Right hindlimb (tissue), 1 donor: ENCODE measurements around the gene DDI1.
"Not testable (repeated sequence)": the region's sequence is repeated elsewhere in the genome, so short reads cannot be mapped to it uniquely, and the experiment has no call there.

Source experiments
- DNase-seq: peaks from one replicate; pipeline ENCODE4 v3.0.0-alpha.2; 2018

The DDI1 gene

DNA sequence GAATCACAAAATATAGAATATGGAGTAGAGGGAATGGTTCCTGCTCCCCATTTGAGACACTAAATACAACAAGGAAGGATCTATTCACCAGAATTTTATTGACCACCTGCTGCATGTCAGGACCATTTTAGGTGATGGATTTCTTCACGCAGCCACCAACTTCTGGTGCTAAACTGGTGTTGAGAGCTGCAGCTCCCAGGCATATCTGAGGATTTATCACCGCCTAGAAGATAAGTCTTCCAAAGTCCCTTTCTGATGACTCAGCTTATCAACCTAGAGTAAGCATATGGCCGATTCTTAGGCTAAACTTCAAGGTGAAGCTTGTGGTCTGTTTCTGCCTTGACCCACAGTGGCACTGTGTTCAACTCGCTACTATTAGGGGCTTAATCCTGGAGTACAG is 6.7 kb downstream of the DDI1 start:
- DNase-seq = no peak

DNA sequence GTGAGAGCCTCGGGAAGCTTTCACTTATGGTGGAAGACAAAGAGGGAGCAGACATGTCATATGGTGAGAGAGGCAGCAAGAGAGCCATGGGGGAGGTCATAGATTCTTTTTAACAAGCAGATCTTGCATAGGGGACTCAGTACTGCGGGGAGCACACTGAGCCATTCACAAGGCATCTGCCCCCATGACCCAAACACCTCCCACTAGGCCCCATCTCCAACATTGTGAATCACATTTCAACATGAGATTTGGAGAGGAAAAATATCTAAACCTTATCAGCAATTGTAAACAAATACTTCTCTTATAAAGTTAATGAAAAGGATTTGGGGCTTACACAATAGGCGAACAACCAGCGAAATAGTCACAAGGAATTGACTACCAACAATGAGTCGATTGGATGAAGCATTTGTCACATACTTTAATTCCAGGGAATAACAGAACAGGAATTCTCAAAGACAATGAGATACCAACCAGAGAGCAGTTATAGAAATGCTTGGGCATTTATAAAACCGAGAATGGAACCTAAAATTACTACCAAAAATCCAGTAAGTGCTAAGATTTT is 7.3 kb downstream of the DDI1 start:
- DNase-seq = no peak

DNA sequence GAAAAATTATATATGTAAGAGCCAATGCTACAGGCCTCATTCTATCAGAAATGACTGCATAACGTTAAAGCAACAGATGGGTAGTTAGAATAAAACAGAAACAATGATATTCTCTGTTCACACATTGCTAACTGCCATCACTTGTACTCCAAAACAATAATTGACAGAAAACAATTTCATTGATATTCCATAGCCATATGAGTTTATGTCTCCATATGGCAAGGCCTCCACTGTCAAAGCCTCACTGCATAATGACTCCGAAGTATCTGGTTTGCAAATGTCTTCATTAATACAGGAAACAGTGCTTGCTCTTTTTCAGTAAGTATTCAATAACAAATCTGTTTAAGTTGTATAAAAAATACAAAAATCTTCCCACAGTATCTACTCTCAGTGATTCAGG is 9.9 kb downstream of the DDI1 start:
- DNase-seq = no peak

DNA sequence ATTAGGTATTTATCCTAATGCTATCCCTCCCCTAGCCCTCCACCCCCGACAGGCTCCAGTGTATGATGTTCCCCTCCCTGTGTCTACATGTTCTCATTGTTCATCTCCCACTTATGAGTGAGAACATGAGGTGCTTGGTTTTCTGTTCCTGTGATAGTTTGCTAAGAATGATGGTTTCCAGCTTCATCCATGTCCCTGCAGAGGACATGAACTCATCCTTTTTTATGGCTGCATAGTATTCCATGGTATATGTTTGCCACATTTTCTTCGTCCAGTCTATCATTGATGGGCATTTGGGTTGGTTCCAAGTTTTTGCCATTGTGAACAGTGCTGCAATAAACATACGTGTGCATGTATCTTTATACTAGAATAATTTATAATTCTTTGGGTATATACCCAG is 10.4 kb downstream of the DDI1 start:
- DNase-seq = not testable (repeated sequence)

DNA sequence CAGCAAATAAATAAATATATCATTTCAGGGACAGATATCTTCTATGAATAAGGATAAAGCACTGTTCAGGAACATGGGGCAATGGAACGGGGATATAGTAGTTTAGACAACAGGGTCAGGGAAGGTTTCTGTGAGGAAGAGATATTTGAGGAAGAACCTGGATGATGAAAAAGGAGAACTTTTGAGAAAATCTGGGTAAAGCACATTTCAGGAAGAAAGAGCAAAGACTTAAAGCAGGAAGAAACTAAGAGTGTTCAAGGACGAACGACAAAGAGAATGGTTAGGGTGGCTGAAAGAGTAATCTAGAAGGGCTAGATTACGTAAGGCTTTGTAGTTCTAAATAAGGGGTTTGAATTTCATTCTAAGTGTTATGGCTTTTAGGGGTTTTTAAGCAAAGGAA is 12.7 kb downstream of the DDI1 start:
- DNase-seq = no peak

DNA sequence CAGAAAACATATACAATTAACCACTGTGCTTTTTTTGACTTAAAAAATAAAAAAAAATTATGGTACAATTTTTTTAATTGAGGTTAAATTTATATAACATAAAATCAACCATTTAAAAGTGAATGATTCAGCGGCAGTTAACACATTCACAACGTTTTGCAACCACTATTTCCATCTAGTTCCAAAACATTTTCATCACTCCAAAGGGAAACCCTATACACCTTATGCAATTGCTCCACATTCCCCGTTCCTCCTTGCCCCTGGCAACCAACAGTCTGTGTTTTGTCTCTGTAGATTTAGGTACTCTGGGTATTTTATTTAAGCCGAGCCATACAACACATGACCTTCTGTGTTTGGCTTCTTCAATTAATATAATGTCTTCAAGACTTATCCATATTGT is 15.3 kb downstream of the DDI1 start:
- no peak for DNase-seq

DNA sequence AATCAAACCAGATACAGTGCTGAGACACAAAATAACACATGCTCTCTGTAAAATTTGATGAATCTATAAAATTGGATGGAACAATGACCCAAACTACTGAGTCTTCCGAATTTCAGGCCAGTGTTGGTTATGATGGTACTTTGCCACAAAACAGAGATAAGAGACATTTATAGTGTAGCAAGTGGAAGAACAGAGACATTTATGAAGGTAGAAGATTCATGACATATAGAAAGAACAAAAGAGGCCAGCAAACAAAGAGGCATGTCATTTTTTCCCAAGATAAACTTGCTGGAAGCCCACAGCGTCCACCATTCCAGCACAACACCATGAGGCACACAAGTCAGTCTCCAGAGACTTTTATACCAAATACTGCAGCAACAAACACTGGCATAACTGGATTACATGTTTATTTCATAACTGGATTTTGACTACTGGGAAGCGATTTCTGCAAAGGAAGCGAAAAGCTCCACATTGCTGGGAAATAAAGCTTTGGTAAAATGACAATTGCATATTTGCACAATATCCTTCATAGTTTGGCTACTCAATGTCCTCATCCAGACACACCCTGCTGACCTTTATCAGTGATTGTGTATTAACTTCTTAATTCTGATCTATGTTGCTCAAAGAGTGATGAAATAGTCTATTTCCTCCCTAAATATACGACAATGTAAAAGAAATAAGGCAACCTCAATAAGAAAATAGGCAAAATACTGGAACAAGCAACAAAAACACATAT is 17.5 kb downstream of the DDI1 start:
- no peak for DNase-seq

DNA sequence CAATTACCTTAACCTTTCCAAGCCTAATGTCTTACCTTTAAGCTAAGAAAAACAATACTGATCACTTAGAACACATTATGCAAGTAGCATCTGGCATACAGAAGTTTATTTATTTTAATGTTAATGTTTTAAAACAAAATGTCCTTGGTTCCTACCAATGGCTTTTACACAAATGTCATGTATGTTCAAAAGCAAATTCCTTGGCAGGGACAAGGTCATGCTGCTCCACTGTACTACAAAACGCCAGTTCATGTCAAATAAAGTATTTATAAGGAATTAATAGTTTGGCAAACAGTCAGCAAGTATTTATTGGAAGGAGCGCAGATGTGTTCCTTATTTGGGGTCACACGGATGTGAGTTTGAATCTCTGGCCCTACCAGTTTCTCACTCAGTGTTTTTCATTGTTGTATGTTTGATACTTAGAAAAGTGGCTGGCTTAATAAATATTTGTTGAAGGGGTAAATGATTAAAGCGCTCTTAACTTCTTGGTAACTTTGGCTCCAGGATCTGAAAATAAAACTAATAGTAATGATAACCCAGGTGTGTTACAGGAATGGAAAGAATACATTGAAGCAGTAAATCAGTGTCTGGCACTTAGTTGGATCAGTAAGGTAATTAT is 18.6 kb downstream of the DDI1 start:
- DNase-seq = no peak

DNA sequence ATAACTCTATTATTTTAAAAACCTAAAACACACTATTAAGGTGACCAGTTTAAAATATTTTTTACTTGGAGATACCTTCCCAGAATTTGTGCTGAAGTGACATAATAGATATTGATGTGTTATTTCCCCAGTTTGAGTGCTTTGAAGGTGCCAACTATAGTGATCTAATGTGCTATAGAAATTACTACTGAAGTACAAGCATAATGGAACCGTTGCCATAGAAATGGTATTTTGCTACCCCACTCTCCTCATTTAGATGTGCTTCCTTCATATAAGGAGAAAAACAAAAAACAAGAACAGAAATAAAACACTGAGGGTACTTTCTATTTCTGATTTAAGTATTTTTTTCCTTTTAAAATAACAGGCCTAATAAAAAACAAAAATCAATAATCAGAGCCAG is 19.2 kb downstream of the DDI1 start:
- no peak for DNase-seq

DNA sequence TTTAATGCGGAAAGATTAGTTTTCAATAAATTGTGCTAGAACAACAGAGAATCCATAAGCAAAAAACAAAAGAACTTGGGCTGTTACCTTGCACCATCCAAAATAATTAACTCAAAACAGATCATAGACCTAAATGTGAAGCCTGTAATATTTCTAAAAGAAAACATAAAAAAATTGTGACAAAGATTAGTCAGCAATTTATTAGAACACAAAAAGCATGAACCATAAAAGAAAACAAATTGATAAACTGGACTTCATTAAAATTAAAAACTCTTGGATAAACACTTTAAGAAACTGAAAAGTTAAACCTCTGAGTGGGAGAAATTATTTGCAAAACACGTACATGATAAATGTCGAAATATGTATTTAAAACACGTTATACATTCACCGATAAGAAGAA is 21.5 kb downstream of the DDI1 start:
- no peak for DNase-seq

DNA sequence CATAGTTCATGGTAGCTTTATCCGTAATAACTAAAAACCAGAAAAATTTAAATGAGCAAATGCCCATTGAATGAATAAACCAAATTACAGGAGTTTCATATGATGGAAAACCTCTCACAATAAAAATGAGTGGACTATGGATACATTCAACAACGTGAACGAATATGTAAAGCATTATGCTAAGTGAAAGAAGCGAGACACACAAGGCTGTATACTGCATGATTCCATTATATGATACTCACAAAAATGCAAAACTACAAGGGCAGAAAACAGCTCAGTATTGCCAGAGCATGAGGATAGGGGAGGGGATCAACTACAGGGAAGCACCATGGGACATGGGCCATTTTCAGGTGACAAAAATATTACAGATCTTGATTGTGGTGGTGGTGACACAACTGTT is 22.2 kb downstream of the DDI1 start:
- no peak for DNase-seq

DNA sequence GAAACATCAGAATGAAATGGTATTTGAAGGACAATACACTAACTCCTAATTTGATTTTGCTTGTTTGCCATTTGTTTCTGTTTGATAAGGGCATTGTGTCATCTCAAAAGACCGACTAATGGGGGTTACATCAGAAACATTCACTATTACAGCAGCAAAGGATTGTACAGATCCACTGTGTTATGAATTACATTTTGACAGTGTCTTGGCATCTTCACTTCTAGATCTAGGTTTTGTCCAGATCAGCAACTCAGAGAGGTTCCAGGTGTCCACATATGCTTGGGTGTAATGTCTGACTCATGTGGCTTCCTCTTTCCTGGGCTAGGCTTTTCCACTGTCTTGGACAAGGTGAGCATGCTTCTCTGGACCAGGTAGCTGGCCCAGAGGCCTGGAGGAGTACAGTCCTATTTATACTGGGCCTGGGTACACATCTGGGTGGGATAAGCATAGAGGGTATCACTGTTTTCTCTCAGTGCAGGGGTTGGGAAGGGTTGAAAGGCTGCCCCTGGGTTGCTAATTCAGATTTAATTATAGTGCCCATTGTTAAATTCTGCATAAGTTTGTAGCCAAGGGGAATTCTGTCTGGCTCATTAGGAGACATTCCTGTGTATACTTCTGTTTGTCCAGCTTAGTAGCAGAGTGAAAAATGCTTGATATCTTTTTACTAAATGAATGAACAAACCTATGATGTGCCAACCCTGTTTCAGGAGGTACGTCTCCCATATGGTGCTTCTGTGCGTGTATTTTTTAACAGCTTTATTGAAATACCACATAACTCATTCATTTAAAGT is 23.8 kb downstream of the DDI1 start:
- no peak for DNase-seq

DNA sequence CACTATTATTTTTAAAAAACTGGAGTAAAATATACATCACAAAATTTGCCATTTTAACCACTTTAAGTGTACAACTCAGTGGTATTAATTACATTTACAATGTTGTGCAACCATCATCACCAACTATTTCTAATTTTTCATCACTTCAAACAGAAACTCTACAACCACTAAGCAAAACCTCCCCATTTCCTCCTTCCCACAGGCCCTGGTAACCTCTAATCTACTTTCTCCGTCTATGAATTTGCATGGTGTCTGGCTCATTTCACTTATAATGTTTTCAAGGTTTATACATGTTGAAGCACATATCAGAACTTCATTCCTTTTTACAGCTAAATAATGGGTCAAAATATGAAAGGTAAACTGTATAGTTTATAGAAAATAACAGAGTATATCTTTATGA is 24.4 kb downstream of the DDI1 start:
- DNase-seq = no peak

DNA sequence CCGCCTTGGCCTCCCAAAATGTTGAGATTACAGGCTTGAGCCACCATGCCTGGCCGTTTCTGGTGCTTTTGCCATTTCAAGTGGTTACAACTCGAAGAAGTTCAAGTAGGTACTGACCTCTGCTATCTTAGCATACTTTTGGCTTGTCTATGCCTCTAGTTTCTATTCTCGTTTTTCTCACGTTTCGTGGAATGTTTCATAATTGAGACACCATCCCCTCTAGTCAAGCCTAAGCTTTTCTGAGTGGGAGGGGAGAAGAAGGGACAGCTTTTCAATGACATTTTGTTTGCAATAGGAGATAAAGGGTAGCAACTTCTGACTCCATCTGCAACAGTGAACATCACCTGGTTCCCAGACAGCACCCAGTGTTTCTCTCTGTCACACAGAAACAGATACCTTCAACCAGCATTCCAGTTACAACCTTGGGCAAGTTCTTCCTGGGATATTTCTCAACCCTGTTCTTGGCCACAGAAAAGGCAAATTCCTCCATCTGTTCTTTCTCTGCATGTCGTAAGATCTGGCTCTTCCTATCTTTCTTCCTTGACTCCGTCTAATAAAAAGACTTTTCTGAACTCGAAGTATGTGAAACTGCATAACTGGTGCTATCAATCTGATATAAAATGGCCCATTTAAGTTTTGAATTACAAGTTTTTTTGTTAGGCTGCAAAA is 25.5 kb downstream of the DDI1 start:
- DNase-seq = no peak

DNA sequence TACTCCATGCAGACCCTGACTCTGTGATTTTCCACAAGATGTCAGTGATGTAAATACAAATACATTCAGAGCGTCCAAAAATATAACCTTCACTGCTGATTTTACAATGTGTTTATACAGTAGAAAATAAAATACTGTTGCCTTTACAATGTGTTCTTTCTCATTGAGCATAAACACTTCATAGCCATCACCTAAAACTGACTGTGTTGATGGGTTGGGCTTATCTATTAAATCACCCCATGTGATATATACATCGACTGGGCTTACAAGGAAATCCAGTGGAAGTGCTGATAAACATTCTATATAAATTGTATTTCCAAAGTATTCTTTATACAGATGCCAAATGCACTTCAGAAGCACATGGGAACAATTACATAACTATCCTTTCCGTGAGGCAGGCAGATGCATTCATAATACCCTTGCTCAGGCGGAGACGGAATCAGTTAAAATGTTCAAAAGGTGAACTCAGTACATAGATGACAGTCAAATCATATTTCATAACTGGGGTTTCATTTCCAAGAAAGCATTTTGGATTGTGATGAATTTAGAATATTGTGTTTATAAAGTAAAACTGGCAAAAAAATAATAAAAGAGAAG is 27.7 kb downstream of the DDI1 start:
- no peak for DNase-seq

DNA sequence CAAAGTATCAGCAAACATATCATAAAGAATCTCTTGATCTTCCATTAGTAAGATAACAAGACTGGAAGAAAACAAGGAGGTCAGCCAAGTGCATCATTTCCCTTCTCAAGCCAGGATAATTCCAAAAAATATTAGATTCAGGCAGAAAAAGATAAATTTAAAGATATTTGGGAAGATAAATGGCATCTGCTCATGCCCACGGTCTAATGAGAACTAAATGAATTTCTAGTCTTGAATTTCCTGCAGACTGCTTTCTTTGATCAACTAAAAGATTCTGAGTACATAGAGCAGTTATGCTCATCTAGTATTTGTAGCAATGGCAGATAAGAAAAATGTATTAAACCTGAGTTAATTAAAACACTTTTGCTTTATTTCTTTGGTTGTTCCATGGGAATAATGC is 31.1 kb downstream of the DDI1 start:
- DNase-seq = no peak

DNA sequence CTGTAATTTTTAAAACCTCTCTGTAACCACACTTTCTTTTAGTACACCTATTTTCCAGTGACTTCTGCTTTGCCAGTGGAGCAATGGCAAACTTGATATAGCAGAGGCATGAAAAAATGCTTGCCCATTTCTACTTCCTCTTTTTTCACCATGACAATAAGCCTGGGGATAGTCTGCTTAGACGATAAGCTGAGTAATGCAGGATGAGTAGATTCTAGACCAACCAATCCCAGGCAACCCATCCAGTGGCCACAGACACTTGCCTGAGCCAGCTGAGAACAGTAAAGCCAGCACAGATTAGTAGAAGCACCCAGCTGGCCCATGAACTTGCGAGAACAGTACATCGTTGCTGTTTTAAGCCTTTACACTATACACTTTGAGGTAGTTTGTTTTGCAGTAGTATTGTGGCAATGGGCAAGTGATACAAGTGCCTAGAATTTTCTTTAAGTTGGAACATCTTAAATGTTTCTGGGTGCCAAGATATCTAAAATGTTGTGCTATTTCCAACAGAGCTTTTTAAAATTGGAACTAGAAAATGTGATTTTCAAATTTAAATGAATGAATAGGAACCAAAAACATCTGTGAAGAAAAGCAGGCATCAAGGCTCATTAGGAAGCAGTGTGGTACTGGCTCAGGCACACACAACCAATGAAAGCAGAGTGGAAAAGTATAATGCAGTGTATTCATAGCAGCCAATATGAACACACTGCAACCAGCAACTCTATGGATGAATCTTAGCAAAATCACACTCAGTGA is 37.7 kb downstream of the DDI1 start:
- no peak for DNase-seq

DNA sequence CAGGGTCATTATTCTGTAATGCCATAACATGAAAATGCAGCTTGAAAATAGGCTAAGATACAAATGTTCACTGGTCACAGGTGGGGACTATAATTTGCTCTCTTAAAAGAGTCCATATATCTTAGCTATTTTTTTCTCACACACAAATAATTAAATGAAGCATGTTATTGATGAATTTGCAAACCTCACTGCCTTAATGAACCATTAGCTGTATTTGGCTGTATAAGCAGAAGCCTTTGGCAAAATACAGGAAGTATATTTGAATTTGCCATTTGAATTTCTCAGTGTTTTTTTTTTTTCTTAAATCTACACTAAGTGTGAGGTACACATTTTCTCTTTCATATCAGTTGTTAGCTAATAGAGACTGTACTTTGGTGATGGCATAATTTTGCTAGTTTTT is 38.7 kb downstream of the DDI1 start:
- no peak for DNase-seq

DNA sequence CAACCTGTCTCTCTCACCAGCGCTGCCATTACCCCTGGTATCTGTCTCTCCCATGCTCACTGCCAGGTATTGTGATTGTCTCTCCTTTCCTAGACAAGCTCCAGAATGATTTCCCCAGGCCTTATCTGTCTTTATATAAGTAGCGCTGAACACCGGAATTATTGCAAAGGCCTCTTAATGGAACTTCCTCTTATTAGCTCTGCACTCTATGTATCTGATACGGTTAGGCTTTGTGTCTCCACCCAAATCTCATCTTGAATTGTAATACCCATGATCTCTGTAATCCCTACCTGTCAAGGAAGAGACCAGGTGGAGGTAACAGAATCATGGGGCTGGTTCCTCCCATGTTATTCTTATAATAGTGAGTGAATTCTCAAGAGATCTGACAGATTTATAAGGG is 39.3 kb downstream of the DDI1 start:
- DNase-seq = no peak

DNA sequence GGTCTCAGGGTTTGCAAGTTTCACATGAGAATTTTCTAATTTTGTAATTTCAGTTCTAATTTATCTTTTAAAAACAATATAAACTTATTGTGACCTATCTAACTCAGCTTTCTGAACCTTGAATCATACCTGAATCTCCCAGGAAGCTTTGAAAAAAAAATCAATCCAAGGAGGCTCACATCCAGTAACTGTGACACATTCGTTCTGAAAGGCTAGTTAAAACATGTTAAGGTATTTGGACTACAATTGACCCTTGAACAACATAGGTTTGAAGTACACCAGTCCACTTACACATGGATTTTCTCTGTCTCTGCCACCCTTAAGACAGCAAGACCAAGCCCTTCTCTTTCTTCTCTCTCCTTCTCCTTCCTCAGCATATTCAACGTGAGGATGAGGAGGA is 40.0 kb downstream of the DDI1 start:
- DNase-seq = no peak

DNA sequence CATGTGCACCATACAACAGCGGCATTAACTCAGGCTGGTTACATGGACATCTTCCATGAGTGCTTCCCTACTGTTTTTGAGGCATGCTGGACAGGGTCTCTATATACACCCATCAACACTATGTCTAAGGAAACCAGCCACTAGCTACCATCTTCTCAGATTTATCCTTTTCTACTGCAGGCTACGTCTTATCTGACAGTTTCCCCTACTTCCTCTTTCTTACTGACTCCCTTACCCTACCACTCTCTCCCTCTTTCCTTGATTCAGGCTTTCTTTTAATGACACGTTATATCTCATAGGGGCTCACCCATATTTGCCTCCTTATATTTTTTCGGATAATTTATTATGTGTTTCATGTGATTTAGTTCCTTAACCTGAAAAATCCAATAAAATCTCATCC is 41.8 kb downstream of the DDI1 start:
- DNase-seq = no peak

DNA sequence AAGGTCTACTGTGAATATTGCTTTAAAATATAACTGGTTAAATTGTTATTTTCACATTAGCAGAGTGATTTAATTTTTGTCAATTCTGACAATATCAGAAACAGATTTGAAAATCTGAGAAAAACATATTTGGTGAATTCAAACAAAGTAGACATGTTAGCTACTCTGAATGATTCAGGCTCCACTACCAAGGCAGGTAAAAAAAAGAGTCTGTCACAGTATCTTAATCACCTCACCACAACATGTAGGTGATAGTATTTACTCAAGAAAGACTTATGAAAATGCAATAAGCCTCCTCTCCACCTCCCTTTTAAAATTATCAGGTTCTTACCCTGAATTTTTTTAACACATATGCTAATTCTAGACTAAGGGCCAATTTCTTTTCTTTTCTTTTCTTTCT is 42.6 kb downstream of the DDI1 start:
- no peak for DNase-seq
